Mucosa of descending colon (tissue), 3 donors: ENCODE measurements around the gene PTPRN2. TPM values are rescaled to one million over a fixed set of nuclear protein-coding genes. Genes with fewer than 3 reads are reported as not detected.
A peak's percentile ranks its signal among the peaks of the same experiment; 100 is the strongest.
"Not testable (repeated sequence)": the region's sequence is repeated elsewhere in the genome, so short reads cannot be mapped to it uniquely, and the experiment has no call there.

ENCODE experiments used
- ATAC-seq: fragments of 200-7000 bp; cut with Tn5 transposase; one replicate; pipeline ENCODE4 v1.9.1; 2020; ENCODE audit warnings: mild to moderate bottlenecking, moderate library complexity
- DNase-seq, 3 donors: peaks; one replicate each; pipeline ENCODE4 v3.0.0-alpha.2; 2020
- H3K36me3 ChIP-seq: fragments of 200-600 bp; one replicate; pipeline ENCODE4 v1.8.0; 2021; ENCODE audit warnings: low read depth, mild to moderate bottlenecking
- H3K4me1 ChIP-seq: fragments of 200-600 bp; one replicate; pipeline ENCODE4 v1.8.0; 2021; ENCODE audit warnings: low read depth, mild to moderate bottlenecking
- H3K4me3 ChIP-seq: fragments of 200-600 bp; one replicate; pipeline ENCODE4 v1.8.0; 2021; ENCODE audit warnings: mild to moderate bottlenecking
- H3K9me3 ChIP-seq: fragments of 200-600 bp; one replicate; pipeline ENCODE4 v1.8.0; 2021; ENCODE audit warnings: mild to moderate bottlenecking
- intact Hi-C, 2 donors: fragments of 100-400 bp; cut with DNase I in 1 of 2; cut with micrococcal nuclease in 1 of 2; formaldehyde crosslinking; loops; one replicate each; pipeline versions ENCODE4 v1.11.0 to v1.11.1; 2022; cut with DNase I, micrococcal nuclease
- total RNA-seq, 3 donors: library from RNA; stranded (reverse); fragmentation: NEBNext Ultra II Directional in 2 of 3; extraction: Animal tissue kit (Norgen Biotek cat#: 25700) in 2 of 3; gene quantifications; one replicate each; pipeline versions ENCODE4 v1.2.1 to v1.2.4, GENCODE V29; 2021 to 2023
- TF ChIP-seq, protein P1 (sequence below): fragments of 200-600 bp; IDR thresholded peaks from one replicate; pipeline ENCODE4 v1.8.0; 2022; ENCODE audit warnings: antibody characterized with exemption, mild to moderate bottlenecking
- donor health status: DM: no; HTN: no; CAD: no; lungs with moderate emphysema.
- donor health status: DM: no; HTN: no; CAD: no.
- donor health status: DM: no; HTN: yes; CAD: no.

The PTPRN2 gene
- total RNA-seq, 3 donors from 2014 or later: 12.5 to 28.0 (median 26.2) TPM

DNA sequence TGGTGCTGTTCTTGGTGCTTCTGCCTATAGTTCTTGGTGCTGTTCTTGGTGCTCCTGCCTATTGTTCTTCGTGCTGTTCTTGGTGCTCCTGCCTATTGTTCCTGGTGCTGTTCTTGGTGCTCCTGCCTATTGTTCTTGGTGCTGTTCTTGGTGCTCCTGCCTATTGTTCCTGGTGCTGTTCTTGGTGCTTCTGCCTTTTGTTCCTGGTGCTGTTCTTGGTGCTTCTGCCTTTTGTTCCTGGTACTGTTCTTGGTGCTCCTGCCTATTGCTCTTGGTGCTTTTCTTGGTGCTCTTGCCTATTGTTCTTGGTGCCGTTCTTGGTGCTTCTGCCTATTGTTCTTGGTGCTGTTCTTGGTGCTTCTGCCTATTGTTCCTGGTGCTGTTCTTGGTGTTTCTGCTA is 71.1 kb downstream of the PTPRN2 start:
- H3K4me1 ChIP-seq: no peaks in the 10 kb centered on the region
- no peak for DNase-seq
- no peak overlapping the region for H3K4me3 ChIP-seq
- no peaks in the 10 kb centered on the region for H3K36me3 ChIP-seq
- TF ChIP-seq, protein P1, sequence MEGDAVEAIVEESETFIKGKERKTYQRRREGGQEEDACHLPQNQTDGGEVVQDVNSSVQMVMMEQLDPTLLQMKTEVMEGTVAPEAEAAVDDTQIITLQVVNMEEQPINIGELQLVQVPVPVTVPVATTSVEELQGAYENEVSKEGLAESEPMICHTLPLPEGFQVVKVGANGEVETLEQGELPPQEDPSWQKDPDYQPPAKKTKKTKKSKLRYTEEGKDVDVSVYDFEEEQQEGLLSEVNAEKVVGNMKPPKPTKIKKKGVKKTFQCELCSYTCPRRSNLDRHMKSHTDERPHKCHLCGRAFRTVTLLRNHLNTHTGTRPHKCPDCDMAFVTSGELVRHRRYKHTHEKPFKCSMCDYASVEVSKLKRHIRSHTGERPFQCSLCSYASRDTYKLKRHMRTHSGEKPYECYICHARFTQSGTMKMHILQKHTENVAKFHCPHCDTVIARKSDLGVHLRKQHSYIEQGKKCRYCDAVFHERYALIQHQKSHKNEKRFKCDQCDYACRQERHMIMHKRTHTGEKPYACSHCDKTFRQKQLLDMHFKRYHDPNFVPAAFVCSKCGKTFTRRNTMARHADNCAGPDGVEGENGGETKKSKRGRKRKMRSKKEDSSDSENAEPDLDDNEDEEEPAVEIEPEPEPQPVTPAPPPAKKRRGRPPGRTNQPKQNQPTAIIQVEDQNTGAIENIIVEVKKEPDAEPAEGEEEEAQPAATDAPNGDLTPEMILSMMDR: no peak
- intact Hi-C loops: no loop called here
- no peak for ATAC-seq
- peaks cover 10% of the 10 kb centered on the region for H3K9me3 ChIP-seq

DNA sequence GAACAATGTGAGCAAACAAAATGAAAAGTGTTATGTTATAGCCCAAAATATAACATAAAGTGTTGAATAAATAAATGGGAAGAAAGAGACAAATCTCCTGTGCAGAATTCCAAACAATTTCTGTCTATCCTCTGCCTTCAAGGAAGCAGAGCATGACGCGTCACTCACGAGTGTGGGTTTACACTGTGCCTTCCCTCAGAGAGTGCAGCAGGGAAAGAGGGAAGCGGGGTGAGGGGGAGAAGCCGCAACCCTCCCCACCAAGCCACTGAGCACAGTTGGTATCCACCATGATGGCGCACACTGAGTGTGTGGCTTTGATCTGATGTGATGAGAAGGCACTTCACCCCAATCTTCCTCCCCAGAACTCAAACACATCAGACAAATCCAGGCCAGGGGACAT is 74.8 kb downstream of the PTPRN2 start:
- Histone ChIP-seq H3K36me3 (no peaks in the 10 kb centered on the region), H3K4me3 (no peak overlapping the region), H3K4me1 (peaks cover 4% of the 10 kb centered on the region), H3K9me3 (peaks cover 13% of the 10 kb centered on the region)
- no peak for ATAC-seq
- TF ChIP-seq, protein P1: no peak
- peak in 1 of 3 donors; percentile 29 for DNase-seq
- intact Hi-C loops: no loop called here

DNA sequence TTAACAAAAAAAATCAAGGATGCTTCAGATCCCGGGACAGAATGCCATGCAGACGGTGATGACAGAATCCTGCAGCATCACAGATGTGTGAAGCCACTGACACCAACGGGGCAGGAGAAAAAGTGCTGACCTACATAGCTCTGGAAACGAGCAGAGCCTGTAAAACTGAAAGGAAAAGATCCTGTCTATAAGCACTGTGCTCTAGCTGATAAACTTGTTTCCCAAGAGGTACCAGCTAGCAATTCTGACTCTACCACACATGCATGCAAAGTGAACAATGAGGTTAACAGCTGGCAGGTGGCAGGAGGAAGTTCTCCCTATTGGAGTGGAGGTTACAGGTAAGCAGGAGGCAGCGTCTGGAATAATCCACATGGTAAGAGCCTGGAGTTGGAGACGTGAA is 75.6 kb downstream of the PTPRN2 start:
- no peak overlapping the region for H3K4me3 ChIP-seq
- DNase-seq: no peak
- peaks cover 6% of the 10 kb centered on the region for H3K4me1 ChIP-seq
- H3K9me3 ChIP-seq: peaks cover 13% of the 10 kb centered on the region
- TF ChIP-seq, protein P1: no peak
- intact Hi-C loops: no loop called here
- no peaks in the 10 kb centered on the region for H3K36me3 ChIP-seq
- no peak for ATAC-seq

DNA sequence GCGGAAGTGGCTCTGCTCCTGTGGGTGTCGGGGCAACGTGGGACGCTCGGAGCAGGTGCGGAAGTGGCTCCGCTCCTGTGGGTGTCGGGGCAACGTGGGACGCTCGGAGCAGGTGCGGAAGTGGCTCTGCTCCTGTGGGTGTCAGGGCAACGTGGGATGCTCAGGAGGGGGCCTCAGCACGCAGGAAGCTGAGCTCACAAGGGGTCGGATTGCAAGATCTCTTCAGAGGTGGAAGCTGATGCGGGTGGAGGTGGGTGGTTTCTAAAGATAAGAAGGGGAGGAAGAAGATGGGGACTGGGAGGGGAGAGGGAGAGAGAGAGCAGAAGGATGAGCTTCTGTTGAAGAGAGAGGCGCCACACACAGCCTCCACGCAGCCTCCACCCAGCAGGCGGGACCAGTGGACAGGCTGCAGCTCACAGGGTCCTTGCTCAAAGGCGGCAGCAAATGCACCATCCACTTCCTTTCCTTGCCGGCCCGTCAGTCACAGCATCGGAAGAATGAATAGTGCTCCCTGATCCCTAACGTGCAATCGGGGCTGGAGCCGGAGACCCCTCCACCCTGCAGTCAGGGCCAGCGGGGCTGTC is 78.7 kb downstream of the PTPRN2 start:
- no peak overlapping the region for H3K4me3 ChIP-seq
- ATAC-seq (no peak), DNase-seq (peak in 1 of 3 donors; percentile 37)
- TF ChIP-seq, protein P1: no peak
- intact Hi-C loops: no loop called here
- H3K9me3 ChIP-seq: peaks cover 23% of the 10 kb centered on the region
- no peaks in the 10 kb centered on the region for H3K36me3 ChIP-seq
- H3K4me1 ChIP-seq: peaks cover 6% of the 10 kb centered on the region

DNA sequence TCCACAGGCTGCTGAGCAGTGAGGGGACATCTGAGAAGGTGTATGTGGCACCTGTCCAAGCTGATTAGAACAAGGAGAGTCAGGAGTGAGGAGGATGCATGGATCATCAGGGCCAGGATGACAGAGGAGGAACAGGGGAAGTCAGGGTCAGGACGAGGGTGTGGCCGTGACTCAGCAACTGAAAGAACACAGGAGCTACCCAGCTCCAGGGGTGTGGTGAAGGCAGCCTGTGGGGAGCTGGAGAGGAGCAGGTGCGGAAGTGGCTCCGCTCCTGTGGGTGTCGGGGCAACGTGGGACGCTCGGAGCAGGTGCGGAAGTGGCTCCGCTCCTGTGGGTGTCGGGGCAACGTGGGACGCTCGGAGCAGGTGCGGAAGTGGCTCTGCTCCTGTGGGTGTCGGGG is 79.3 kb downstream of the PTPRN2 start:
- intact Hi-C loops, H3K36me3 ChIP-seq, H3K4me3 ChIP-seq, H3K4me1 ChIP-seq: not testable (repeated sequence)
- DNase-seq: peak; percentile 87 to 90 (median 89)
- peak; percentile 99 for ATAC-seq
- peaks cover 23% of the 10 kb centered on the region for H3K9me3 ChIP-seq

DNA sequence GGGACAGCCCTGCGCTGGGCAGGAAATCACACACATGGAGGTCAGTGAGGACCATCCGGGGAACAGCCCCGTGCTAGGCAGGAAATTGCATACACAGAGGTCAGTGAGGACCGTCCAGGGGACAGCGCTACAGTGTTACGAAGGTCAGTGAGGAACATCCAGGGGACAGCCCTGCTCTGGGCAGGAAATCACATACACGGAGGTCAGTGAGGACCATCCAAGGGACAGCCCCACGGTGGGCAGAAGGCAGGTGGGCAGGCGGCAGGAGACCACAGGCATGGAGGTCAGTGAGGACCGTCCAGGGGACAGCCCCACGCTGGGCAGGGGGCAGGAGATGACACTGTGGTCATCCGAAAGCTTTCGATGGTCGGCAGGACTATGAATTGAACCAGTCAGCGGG is 79.7 kb downstream of the PTPRN2 start:
- Histone ChIP-seq H3K4me1 (peaks cover 6% of the 10 kb centered on the region), H3K36me3 (no peaks in the 10 kb centered on the region), H3K9me3 (peaks cover 23% of the 10 kb centered on the region), H3K4me3 (no peak overlapping the region)
- DNase-seq (no peak), ATAC-seq (peak; percentile 4)
- TF ChIP-seq, protein P1: no peak
- intact Hi-C loops: no loop called here

DNA sequence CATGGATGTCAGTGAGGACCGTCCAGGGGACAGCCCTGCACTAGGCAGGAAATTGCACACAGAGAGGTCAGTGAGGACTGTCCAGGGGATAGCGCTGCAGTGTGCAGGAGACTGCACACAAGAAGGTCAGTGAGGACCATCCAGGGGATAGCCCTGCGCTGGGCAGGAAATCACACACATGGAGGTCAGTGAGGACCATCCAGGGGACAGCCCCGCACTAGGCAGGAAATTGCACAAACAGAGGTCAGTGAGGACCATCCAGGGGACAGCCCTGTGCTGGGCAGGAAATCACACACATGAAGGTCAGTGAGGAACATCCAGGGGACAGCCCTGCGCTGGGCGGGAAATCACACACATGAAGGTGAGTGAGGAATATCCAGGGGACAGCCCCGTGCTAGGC is 80.4 kb downstream of the PTPRN2 start:
- DNase-seq, H3K36me3 ChIP-seq, H3K4me1 ChIP-seq, ATAC-seq, intact Hi-C loops, H3K4me3 ChIP-seq: not testable (repeated sequence)
- H3K9me3 ChIP-seq: peaks cover 19% of the 10 kb centered on the region
